CD14-positive monocyte (primary cell): ENCODE results near the gene DNAJC1. TPM values are rescaled to one million over a fixed set of nuclear protein-coding genes. Genes with fewer than 3 reads are reported as not detected.

Experiments
- DNase-seq, 3 donors: peaks; one replicate each; pipeline ENCODE4 v3.0.0-alpha.2; 2011 to 2022
- H2AFZ ChIP-seq: 2 replicates; pipeline ENCODE4 v1.6.0; 2012; ENCODE audit warnings: mild to moderate bottlenecking, low read depth, low read length, inconsistent platforms; ENCODE audit not compliant: insufficient read depth, poor library complexity, severe bottlenecking
- H3K27ac ChIP-seq, 2 donors: 1 replicate in 1 of 2; 2 replicates in 1 of 2; pipeline ENCODE4 v1.5.1; 2012 to 2013; ENCODE audit warnings: low read length in 2 of 2, control low read depth in 1 of 2, inconsistent platforms in 1 of 2, low read depth in 1 of 2, mild to moderate bottlenecking in 1 of 2
- H3K27me3 ChIP-seq, 2 donors: one replicate each; pipeline versions ENCODE4 v1.6.0 to v1.6.1; 2011 to 2013; ENCODE audit warnings: low read length in 2 of 2; ENCODE audit not compliant: control insufficient read depth in 2 of 2, insufficient read depth in 2 of 2
- H3K36me3 ChIP-seq, 2 donors: replicated peaks in 1 of 2; 1 replicate in 1 of 2; 2 replicates in 1 of 2; pipeline versions ENCODE4 v1.5.1 to v1.6.1; 2012 to 2013; ENCODE audit warnings: low read length in 2 of 2, control low read depth in 1 of 2, inconsistent platforms in 1 of 2, mild to moderate bottlenecking in 1 of 2; ENCODE audit not compliant: insufficient read depth in 2 of 2, control insufficient read depth in 1 of 2
- H3K4me1 ChIP-seq, 2 donors: 1 replicate in 1 of 2; 2 replicates in 1 of 2; pipeline versions ENCODE4 v1.5.1 to v1.6.1; 2012 to 2013; ENCODE audit warnings: low read length in 2 of 2, control low read depth in 1 of 2, inconsistent platforms in 1 of 2, mild to moderate bottlenecking in 1 of 2, moderate library complexity in 1 of 2; ENCODE audit not compliant: insufficient read depth in 2 of 2, control insufficient read depth in 1 of 2
- H3K4me2 ChIP-seq: replicated peaks from 2 replicates; pipeline ENCODE3; 2012; ENCODE audit warnings: low read length, moderate library complexity, mild to moderate bottlenecking; ENCODE audit not compliant: poor library complexity, severe bottlenecking; ENCODE audit errors: extremely low read depth
- H3K4me3 ChIP-seq, 3 experiments: fragments of 200-600 bp in 1 of 3; sonication (generic) in 1 of 3; replicated peaks in 1 of 3; 1 replicate in 2 of 3; 2 replicates in 1 of 3; pipeline ENCODE4 v1.5.1; 2011 to 2013; ENCODE audit warnings: low read length in 3 of 3, mild to moderate bottlenecking in 3 of 3, control low read depth in 2 of 3, low read depth in 2 of 3, inconsistent platforms in 1 of 3, moderate library complexity in 1 of 3
- H3K79me2 ChIP-seq: 2 replicates; pipeline ENCODE4 v1.6.0; 2012; ENCODE audit warnings: mild to moderate bottlenecking, control low read depth, inconsistent platforms, low read length, moderate library complexity; ENCODE audit not compliant: insufficient read depth
- H3K9ac ChIP-seq: 2 replicates; pipeline ENCODE4 v1.6.0; 2017; ENCODE audit warnings: low read length, mild to moderate bottlenecking; ENCODE audit not compliant: insufficient read depth, poor library complexity, severe bottlenecking
- H3K9me3 ChIP-seq, 2 donors: replicated peaks in 1 of 2; 1 replicate in 1 of 2; 2 replicates in 1 of 2; pipeline versions ENCODE4 v1.5.1 to v1.6.1; 2012 to 2013; ENCODE audit warnings: low read length in 2 of 2, control low read depth in 1 of 2; ENCODE audit not compliant: control insufficient read depth in 1 of 2, insufficient read depth in 1 of 2
- H4K20me1 ChIP-seq: 2 replicates; pipeline ENCODE4 v1.6.0; 2012; ENCODE audit warnings: mild to moderate bottlenecking, low read length, control low read depth, moderate library complexity; ENCODE audit not compliant: insufficient read depth
- H3K27ac Mint-ChIP-seq, 7 donors: one replicate each; pipeline ENCODE4 v1.8.0; 2020; ENCODE audit warnings: mild to moderate bottlenecking in 7 of 7, mixed read lengths in 7 of 7, moderate library complexity in 6 of 7, inconsistent platforms in 2 of 7
- H3K27me3 Mint-ChIP-seq, 3 donors: one replicate each; pipeline ENCODE4 v1.8.0; 2021 to 2022; ENCODE audit warnings: low read depth in 3 of 3, mild to moderate bottlenecking in 3 of 3, mixed read lengths in 3 of 3, moderate library complexity in 3 of 3, inconsistent platforms in 1 of 3
- H3K36me3 Mint-ChIP-seq, 2 donors: one replicate each; pipeline ENCODE4 v1.8.0; 2020; ENCODE audit warnings: mixed read lengths in 2 of 2, inconsistent platforms in 1 of 2, mild to moderate bottlenecking in 1 of 2
- H3K4me1 Mint-ChIP-seq: one replicate; pipeline ENCODE4 v1.8.0; 2020; ENCODE audit warnings: mild to moderate bottlenecking, mixed read lengths
- H3K4me3 Mint-ChIP-seq, 2 donors: one replicate each; pipeline ENCODE4 v1.8.0; 2020; ENCODE audit warnings: mild to moderate bottlenecking in 2 of 2, mixed read lengths in 2 of 2, moderate library complexity in 1 of 2
- H3K9me3 Mint-ChIP-seq, 7 donors: one replicate each; pipeline ENCODE4 v1.8.0; 2020 to 2022; ENCODE audit warnings: mixed read lengths in 7 of 7, mild to moderate bottlenecking in 6 of 7, moderate library complexity in 6 of 7, inconsistent platforms in 2 of 7
- WGBS: methylation state at CpG from one replicate; pipeline ENCODE4 v1.1.5; 2013; ENCODE audit warnings: missing lambda C conversion rate; ENCODE audit not compliant: insufficient coverage; 5-methylcytosine and 5-hydroxymethylcytosine counted together
- intact Hi-C, 2 donors: fragments of 100-400 bp; cut with micrococcal nuclease; formaldehyde crosslinking; loops; one replicate each; pipeline versions ENCODE4 v1.15.0 to v1.15.1; 2023
- polyA plus RNA-seq, 3 donors: library from polyadenylated mRNA; depleted of rRNA in 1 of 3; unstranded in 2 of 3; stranded (reverse) in 1 of 3; fragments of 300-500 nt in 2 of 3; fragments of >200 nt in 1 of 3; fragmentation: Illumina TruSeq in 2 of 3; gene quantifications; 1 replicate in 2 of 3; 2 replicates in 1 of 3; pipeline ENCODE4 v1.2.3, GENCODE V29; 2012 to 2021
- TF ChIP-seq, protein P1 (sequence below): fragments of 200-600 bp; IDR thresholded peaks from one replicate; pipeline ENCODE4 v1.8.0; 2022; ENCODE audit warnings: antibody characterized with exemption, mild to moderate bottlenecking

Gene DNAJC1
- polyA plus RNA-seq, 3 donors, result 11.4 to 12.9 (median 12.5) TPM

DNA sequence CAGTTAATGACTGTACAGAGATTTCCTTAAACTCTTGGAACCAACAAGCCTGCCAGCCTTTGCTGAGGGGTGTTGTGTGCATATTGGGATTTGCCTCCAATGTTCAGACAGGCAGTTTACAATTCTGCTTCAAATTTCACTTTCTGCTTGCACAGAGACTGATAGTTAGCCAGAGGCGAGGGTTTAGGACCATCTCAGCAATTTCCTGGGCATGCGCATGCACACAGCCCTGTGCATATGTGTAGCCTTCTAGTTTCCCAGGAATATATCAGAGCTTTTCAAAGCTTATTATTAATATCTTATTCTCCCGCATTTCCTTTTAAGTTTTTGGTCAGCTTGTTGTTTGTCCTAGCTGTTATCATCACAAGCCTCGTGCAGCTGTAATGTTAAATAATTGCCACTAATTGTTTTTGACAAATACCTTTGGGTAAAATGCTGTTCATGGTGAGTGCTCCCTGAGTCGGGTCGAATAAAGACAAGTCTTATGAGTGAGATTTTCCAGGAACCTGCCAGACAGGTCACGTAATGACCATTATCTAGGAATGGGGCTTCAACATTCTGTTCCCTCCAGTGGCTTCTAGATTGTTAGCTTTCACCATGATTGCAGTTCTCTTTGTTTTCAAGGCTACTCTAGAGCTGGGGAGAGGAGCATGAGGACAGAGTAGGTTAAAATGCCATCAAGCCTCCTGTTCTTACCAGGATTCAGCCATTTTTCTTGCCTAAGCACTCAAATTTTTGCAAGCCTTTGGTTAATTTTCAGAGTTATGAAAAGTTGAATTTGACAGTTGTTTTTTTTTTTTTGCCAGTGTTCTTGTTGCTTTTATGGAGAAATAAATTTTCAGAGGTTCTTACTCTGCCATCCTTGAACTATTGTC lies 24.1 kb upstream of the DNAJC1 start:
- TF ChIP-seq, protein P1, sequence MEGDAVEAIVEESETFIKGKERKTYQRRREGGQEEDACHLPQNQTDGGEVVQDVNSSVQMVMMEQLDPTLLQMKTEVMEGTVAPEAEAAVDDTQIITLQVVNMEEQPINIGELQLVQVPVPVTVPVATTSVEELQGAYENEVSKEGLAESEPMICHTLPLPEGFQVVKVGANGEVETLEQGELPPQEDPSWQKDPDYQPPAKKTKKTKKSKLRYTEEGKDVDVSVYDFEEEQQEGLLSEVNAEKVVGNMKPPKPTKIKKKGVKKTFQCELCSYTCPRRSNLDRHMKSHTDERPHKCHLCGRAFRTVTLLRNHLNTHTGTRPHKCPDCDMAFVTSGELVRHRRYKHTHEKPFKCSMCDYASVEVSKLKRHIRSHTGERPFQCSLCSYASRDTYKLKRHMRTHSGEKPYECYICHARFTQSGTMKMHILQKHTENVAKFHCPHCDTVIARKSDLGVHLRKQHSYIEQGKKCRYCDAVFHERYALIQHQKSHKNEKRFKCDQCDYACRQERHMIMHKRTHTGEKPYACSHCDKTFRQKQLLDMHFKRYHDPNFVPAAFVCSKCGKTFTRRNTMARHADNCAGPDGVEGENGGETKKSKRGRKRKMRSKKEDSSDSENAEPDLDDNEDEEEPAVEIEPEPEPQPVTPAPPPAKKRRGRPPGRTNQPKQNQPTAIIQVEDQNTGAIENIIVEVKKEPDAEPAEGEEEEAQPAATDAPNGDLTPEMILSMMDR, result no peak
- Mint-ChIP-seq H3K27ac (no peak overlapping the region), H3K36me3 (no peaks in the 10 kb centered on the region), H3K27me3 (peaks cover 1 to 2% (median 2%) of the 10 kb centered on the region in 3 donors), H3K4me1 (peaks cover 7% of the 10 kb centered on the region), H3K9me3 (peaks cover 6 to 19% (median 12%) of the 10 kb centered on the region in 7 donors), H3K4me3 (no peak overlapping the region)
- Histone ChIP-seq H3K9me3 (peaks cover 0 to 8% of the 10 kb centered on the region in 2 donors), H2AFZ (no peak overlapping the region), H3K4me3 (no peak overlapping the region), H3K27ac (no peak overlapping the region), H3K79me2 (no peaks in the 10 kb centered on the region), H3K4me1 (peaks cover 1 to 6% of the 10 kb centered on the region in 2 donors), H4K20me1 (no peaks in the 10 kb centered on the region), H3K4me2 (no peak overlapping the region), H3K36me3 (no peaks in the 10 kb centered on the region), H3K9ac (no peak overlapping the region), H3K27me3 (no peaks in the 10 kb centered on the region)
- WGBS, result 95% methylated on average over 6 of the region's 7 CpGs
- DNase-seq, result no peak
- intact Hi-C loops, result no loop called here

DNA sequence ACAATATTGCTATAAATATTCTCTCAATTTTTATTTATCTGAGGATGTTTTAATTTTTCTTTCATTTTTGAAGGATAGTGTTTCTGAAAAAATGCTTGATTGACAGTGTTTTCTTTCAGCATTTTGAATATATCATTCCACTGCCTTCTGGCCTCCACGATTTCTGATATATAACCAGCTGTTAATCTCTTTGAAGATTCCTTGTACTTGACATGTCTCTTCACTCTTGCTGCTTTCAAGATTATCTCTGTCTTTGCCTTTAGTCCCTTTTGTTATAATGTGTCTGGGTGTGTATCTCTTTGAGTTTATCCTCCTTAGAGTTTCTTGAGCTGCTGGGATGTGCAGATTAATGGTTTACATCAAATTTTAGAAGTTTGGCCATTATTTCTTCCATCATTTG lies 22.8 kb upstream of the DNAJC1 start:
- Mint-ChIP-seq H3K27ac (no peak overlapping the region), H3K27me3 (peaks cover 0 to 2% (median 1%) of the 10 kb centered on the region in 3 donors), H3K9me3 (peaks cover 2 to 17% (median 7%) of the 10 kb centered on the region in 7 donors), H3K36me3 (no peaks in the 10 kb centered on the region), H3K4me1 (peaks cover 15% of the 10 kb centered on the region), H3K4me3 (no peak overlapping the region)
- H3K27me3 ChIP-seq, result no peaks in the 10 kb centered on the region
- intact Hi-C loops, result no loop called here
- no peaks in the 10 kb centered on the region for H3K79me2 ChIP-seq
- peaks cover 6 to 8% of the 10 kb centered on the region in 2 donors for H3K4me1 ChIP-seq
- WGBS, result no CpG with 5 or more reads among the region's 1 CpG
- no peak overlapping the region for H2AFZ ChIP-seq
- no peaks in the 10 kb centered on the region for H3K36me3 ChIP-seq
- H3K4me2 ChIP-seq, result no peak overlapping the region
- H4K20me1 ChIP-seq, result no peaks in the 10 kb centered on the region
- H3K9ac ChIP-seq, result no peak overlapping the region
- no peaks in the 10 kb centered on the region for H3K9me3 ChIP-seq
- H3K4me3 ChIP-seq, result no peak overlapping the region
- TF ChIP-seq, protein P1, result no peak
- no peak for DNase-seq
- no peak overlapping the region for H3K27ac ChIP-seq
